Limb (tissue), 2 donors: ENCODE measurements around the gene AURKAIP1.
"Not testable (repeated sequence)": the region's sequence is repeated elsewhere in the genome, so short reads cannot be mapped to it uniquely, and the experiment has no call there.

Source experiments
- DNase-seq, 2 donors: peaks; one replicate each; pipeline ENCODE4 v3.0.0-alpha.2; 2016; ENCODE audit errors: extremely low spot score in 2 of 2

Gene AURKAIP1

GRCh38 chr1:1374929-1375662 is at the start of gene AURKAIP1:
TSS of gene AURKAIP1 (minus strand) at chr1:1375207. CDS start at chr1:1374756, 451 bp downstream.
- DNase-seq, result peak; percentile 98 to 99

GRCh38 chr1:1424707-1425106 is 49.7 kb upstream of the AURKAIP1 start:
- DNase-seq, result no peak

GRCh38 chr1:1423245-1423597 is 48.2 kb upstream of the AURKAIP1 start:
- no peak for DNase-seq

- DNase-seq, result peak in 1 of 2 donors; percentile 27
These were observed 47.6 kb upstream of the AURKAIP1 start for GRCh38 chr1:1422465-1423244.

- no peak for DNase-seq
These were observed 47.0 kb upstream of the AURKAIP1 start for GRCh38 chr1:1421907-1422464.

- peak in 1 of 2 donors; percentile 32 for DNase-seq
These were observed 46.3 kb upstream of the AURKAIP1 start, which contains the start of gene ANKRD65 for GRCh38 chr1:1421147-1421906. TSS of gene ANKRD65 (minus strand) at chr1:1421276. CDS start at chr1:1421005, 271 bp downstream.

GRCh38 chr1:1420654-1421141 is 45.7 kb upstream of the AURKAIP1 start:
- DNase-seq, result peak in 1 of 2 donors; percentile 25

GRCh38 chr1:1419813-1420653 is 45.0 kb upstream of the AURKAIP1 start:
- peak in 1 of 2 donors; percentile 44 for DNase-seq

- DNase-seq, result no peak
These were observed 44.4 kb upstream of the AURKAIP1 start for GRCh38 chr1:1419363-1419812.

GRCh38 chr1:1418464-1419362 is 43.7 kb upstream of the AURKAIP1 start:
- no peak for DNase-seq

GRCh38 chr1:1417825-1418463 is 42.9 kb upstream of the AURKAIP1 start:
- DNase-seq, result not testable (repeated sequence)

- DNase-seq, result not testable (repeated sequence)
These were observed 42.4 kb upstream of the AURKAIP1 start for GRCh38 chr1:1417396-1417795.

GRCh38 chr1:1415751-1416150 is 40.7 kb upstream of the AURKAIP1 start:
- no peak for DNase-seq

- DNase-seq, result not testable (repeated sequence)
These were observed 37.4 kb upstream of the AURKAIP1 start for GRCh38 chr1:1412311-1412902.

- DNase-seq, result no peak
These were observed 36.6 kb upstream of the AURKAIP1 start for GRCh38 chr1:1411626-1412025.

- DNase-seq, result not testable (repeated sequence)
These were observed 35.2 kb upstream of the AURKAIP1 start for GRCh38 chr1:1410238-1410637.

GRCh38 chr1:1407636-1408318 is 32.8 kb upstream of the AURKAIP1 start:
- DNase-seq, result no peak
